Adrenal gland (tissue), 12 donors: ENCODE data around the gene ANKS1B. TPM values are rescaled to one million over a fixed set of nuclear protein-coding genes. Genes with fewer than 3 reads are reported as not detected.

Experiments
- DNase-seq, 7 donors: peaks; one replicate each; pipeline ENCODE4 v3.0.0-alpha.2; 2019 to 2020
- H3K27ac ChIP-seq, 5 donors: fragments of 200-600 bp; sonication (generic) in 4 of 5; 1 replicate in 3 of 5; 2 replicates in 2 of 5; pipeline versions ENCODE4 v1.5.1 to v1.8.0; 2016 to 2020; ENCODE audit warnings: mild to moderate bottlenecking in 1 of 5
- H3K27me3 ChIP-seq: fragments of 200-600 bp; 2 replicates; pipeline ENCODE4 v1.8.0; 2021
- H3K36me3 ChIP-seq, 2 donors: fragments of 200-600 bp; replicated peaks in 1 of 2; 1 replicate in 1 of 2; 2 replicates in 1 of 2; pipeline versions ENCODE4 v1.5.1 to v1.8.0; 2018 to 2022
- H3K4me1 ChIP-seq, 2 donors: fragments of 200-600 bp; replicated peaks in 1 of 2; 1 replicate in 1 of 2; 2 replicates in 1 of 2; pipeline versions ENCODE4 v1.5.1 to v1.8.0; 2018 to 2021
- H3K4me3 ChIP-seq, 4 donors: fragments of 200-600 bp; sonication (generic) in 3 of 4; one replicate each; pipeline ENCODE4 v1.5.1; 2016 to 2018
- H3K9me3 ChIP-seq, 3 donors: fragments of 200-600 bp; sonication (generic) in 1 of 3; replicated peaks in 1 of 3; 1 replicate in 2 of 3; 2 replicates in 1 of 3; pipeline versions ENCODE4 v1.5.1 to v1.8.0; 2016 to 2021
- CTCF ChIP-seq, 6 experiments: fragments of 450-650 bp in 4 of 6; fragments of 200-600 bp in 2 of 6; sonication (generic) in 1 of 6; IDR thresholded peaks; 1 replicate in 5 of 6; 2 replicates in 1 of 6; pipeline versions ENCODE4 v1.5.1 to v1.8.0; 2016 to 2021; ENCODE audit warnings: antibody characterized with exemption in 6 of 6, mild to moderate bottlenecking in 2 of 6, moderate library complexity in 1 of 6
- POLR2A ChIP-seq, 2 donors: fragments of 450-650 bp; IDR thresholded peaks; one replicate each; pipeline ENCODE4 v1.6.1; 2017; ENCODE audit warnings: antibody characterized with exemption in 2 of 2, mild to moderate bottlenecking in 2 of 2, moderate library complexity in 1 of 2
- WGBS, 4 donors: extraction: QIAGEN DNeasy Blood & Tissue Kit in 2 of 4; methylation state at CpG; one replicate each; pipeline versions ENCODE4 v1.1.5 to v1.1.7; 2013 to 2017; 5-methylcytosine and 5-hydroxymethylcytosine counted together
- intact Hi-C, 2 donors: fragments of 100-400 bp; cut with DNase I; formaldehyde crosslinking; loops; one replicate each; pipeline versions ENCODE4 v1.14.1 to v1.15.0; 2022 to 2023
- polyA plus RNA-seq, 3 donors: library from polyadenylated mRNA; stranded (reverse); fragments of 200-250 nt in 2 of 3; fragments of 350-450 nt in 1 of 3; fragmentation: Illumina TruSeq in 1 of 3; extraction: RNeasy Lipid Tissue Mini Kit (QIAGEN cat#74804) in 1 of 3; gene quantifications; one replicate each; pipeline ENCODE4 v1.2.3, GENCODE V29; 2013 to 2014
- total RNA-seq, 9 donors: library from RNA; depleted of rRNA in 4 of 9; stranded (reverse); fragments of >200 nt in 4 of 9; fragments of 120-200 nt in 1 of 9; fragmentation: NEBNext Ultra II Directional in 1 of 9; extraction: Animal tissue kit (Norgen Biotek cat#: 25700) in 1 of 9; gene quantifications; one replicate each; pipeline versions ENCODE4 v1.1.0 to v1.2.4, GENCODE V29; 2013 to 2023
- donor health status: healthy with polysubstance abuse.
- donor health status: Bipolar disorder and iron deficiency.
- donor health status: DM: yes; HTN: yes; CAD: no.
- donor health status: DM: no; HTN: no; CAD: no.
- donor health status: DM: no; HTN: no; CAD: no.
- donor health status: DM: yes; HTN: yes; CAD: no.

The ANKS1B gene
- total and polyA plus RNA-seq, 12 donors, result 1.3 to 28.1 (median 8.0) TPM

DNA sequence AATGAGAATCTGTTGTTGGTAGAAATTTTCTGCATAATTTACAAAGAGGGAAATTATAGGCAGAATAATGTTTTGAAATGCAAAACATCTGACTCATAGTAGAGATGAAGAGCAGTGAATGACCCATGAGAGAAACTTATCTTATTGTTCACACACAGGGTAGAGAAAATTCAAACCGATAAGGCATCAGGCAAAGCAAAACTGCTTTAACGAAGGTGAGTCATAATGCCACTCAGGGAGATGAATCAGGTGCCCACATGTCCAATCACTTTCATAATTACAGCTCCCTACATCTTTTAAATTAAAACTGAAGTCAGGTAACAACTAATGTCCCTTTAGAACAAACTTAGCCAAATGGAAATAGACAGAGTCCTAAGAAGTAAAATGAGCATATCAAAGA lies 602.7 kb downstream of the ANKS1B start:
- no peak for TF ChIP-seq CTCF (IDR thresholded peaks at IDR 0.05)
- TF ChIP-seq POLR2A (IDR thresholded peaks at IDR 0.05), result no peak
- H3K36me3 ChIP-seq, result no peaks in the 10 kb centered on the region
- H3K27me3 ChIP-seq, result no peaks in the 10 kb centered on the region
- WGBS, 4 donors, result 72 to 82% (median 78%) methylated on average over 2 of the region's 2 CpGs
- H3K4me1 ChIP-seq, result no peaks in the 10 kb centered on the region
- H3K4me3 ChIP-seq, result no peak overlapping the region
- no peak overlapping the region for H3K27ac ChIP-seq
- DNase-seq, result no peak
- intact Hi-C loops, result no loop called here
- H3K9me3 ChIP-seq, result no peaks in the 10 kb centered on the region

DNA sequence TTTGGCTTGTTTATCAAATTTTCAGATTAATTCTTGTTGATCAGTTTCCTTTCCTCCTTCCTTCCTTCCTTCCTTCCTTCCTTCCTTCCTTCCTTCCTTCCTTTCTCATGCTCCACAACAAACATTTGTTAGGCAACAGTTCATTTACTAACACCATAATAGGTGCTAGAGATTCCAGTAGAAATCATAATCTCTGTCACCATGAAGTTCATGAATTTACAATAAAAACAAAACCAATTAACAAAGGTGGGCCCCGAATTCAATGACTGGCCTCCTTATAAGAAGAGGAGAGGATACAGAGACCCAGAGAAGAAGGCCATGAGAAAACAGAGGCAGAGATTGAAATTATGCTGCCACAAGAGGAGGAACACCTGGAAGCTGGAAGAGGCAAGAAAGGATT lies 604.0 kb downstream of the ANKS1B start:
- Histone ChIP-seq H3K27me3 (no peaks in the 10 kb centered on the region), H3K4me3 (no peak overlapping the region), H3K27ac (no peak overlapping the region), H3K9me3 (no peaks in the 10 kb centered on the region), H3K36me3 (no peaks in the 10 kb centered on the region), H3K4me1 (no peaks in the 10 kb centered on the region)
- WGBS, 4 donors, result 72 to 88% (median 81%) methylated on average over 1 of the region's 1 CpG
- no peak for DNase-seq
- no peak for TF ChIP-seq CTCF (IDR thresholded peaks at IDR 0.05)
- no peak for TF ChIP-seq POLR2A (IDR thresholded peaks at IDR 0.05)
- intact Hi-C loops, result no loop called here

DNA sequence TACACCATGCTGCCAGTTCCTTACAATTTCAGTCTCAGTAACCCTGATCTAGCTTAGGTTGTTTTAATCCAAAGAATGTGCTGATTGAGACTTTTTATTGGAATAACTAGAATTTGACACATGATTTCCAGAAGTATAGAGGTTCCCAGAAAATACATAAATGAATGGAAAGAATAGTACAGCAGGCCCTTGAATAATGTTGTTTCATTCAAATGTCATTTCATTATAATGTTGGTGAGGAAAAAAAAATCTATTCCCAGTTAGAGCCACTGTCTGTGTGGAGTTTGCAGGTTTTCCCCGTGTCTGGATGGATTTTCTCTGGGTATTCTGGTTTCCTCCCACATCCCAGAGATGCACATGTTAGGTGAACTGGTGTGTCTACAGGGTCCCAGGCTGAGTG lies 610.7 kb downstream of the ANKS1B start:
- intact Hi-C loops, result no loop called here
- WGBS, 4 donors, result 50 to 88% (median 81%) methylated on average over 1 of the region's 1 CpG
- Histone ChIP-seq H3K4me3 (no peak overlapping the region), H3K27me3 (no peaks in the 10 kb centered on the region), H3K9me3 (no peaks in the 10 kb centered on the region), H3K27ac (no peak overlapping the region), H3K36me3 (no peaks in the 10 kb centered on the region), H3K4me1 (no peaks in the 10 kb centered on the region)
- no peak for DNase-seq
- TF ChIP-seq POLR2A (IDR thresholded peaks at IDR 0.05), result no peak
- TF ChIP-seq CTCF (IDR thresholded peaks at IDR 0.05), result no peak

GRCh38 chr12:99372257-99372920 lies 612.3 kb downstream of the ANKS1B start:
- Histone ChIP-seq H3K9me3 (no peaks in the 10 kb centered on the region), H3K27me3 (no peaks in the 10 kb centered on the region), H3K27ac (no peak overlapping the region), H3K36me3 (no peaks in the 10 kb centered on the region), H3K4me1 (no peaks in the 10 kb centered on the region), H3K4me3 (no peak overlapping the region)
- no peak for TF ChIP-seq POLR2A (IDR thresholded peaks at IDR 0.05)
- WGBS, 4 donors, result 47 to 62% (median 53%) methylated on average over 3 of the region's 3 CpGs
- intact Hi-C loops, result no loop called here
- no peak for DNase-seq
